GM21423 (cell line): ENCODE measurements around the gene MYH14.

ENCODE experiments used
- ATAC-seq: cut with Tn5 transposase; IDR thresholded peaks from one replicate; pipeline ENCODE4 v1.9.1; 2021; ENCODE audit warnings: mild to moderate bottlenecking, moderate library complexity; ENCODE audit not compliant: unreplicated experiment

MYH14 gene

DNA sequence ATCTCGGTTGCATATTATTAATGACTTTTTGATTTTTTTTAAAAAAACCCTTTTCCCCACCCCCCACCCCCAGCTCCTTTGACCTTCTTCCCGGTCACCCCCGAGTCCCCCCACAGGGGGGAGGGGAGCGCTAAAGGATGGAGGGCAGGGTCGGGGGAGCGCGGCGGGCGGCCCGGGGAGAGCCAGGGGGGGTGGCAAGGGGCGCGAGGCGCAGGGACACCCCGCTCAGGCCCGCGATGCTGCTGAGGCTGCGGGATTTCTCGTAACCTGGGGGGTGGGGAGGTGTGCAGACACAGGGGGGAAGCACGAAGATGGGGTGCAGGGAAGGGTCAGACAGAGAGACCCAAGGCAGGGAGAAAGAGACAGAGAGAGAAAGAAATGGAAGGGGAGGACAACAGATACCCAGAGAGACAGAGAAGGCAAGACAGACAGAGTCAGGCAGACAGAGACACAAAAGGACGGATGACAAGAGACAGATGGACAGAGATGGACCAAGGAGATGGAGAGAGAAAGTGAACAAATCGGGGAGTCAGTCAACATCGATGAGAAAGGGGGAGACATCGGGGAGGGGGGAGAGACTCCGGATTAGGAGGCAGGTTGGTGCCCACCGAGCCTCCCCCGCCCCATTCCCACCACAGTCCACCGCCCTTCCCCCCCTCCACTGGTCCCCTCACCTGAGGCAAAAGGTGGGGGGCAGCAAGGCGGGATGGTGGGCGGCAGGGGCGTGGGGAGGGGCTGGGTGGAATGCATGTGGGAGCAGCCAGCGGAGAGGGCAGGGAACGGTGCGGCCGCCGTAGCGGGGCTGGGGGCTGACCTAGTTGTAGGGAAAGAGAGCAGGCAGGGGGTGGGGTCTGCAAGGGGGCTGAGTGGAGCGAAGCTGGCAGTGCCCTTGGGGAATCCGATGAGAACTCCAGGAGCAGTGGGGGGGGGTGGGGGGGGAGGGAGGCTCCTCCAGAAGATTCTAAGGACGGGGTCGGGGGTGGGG lies 111.6 kb downstream of the MYH14 start:
- ATAC-seq = no peak

DNA sequence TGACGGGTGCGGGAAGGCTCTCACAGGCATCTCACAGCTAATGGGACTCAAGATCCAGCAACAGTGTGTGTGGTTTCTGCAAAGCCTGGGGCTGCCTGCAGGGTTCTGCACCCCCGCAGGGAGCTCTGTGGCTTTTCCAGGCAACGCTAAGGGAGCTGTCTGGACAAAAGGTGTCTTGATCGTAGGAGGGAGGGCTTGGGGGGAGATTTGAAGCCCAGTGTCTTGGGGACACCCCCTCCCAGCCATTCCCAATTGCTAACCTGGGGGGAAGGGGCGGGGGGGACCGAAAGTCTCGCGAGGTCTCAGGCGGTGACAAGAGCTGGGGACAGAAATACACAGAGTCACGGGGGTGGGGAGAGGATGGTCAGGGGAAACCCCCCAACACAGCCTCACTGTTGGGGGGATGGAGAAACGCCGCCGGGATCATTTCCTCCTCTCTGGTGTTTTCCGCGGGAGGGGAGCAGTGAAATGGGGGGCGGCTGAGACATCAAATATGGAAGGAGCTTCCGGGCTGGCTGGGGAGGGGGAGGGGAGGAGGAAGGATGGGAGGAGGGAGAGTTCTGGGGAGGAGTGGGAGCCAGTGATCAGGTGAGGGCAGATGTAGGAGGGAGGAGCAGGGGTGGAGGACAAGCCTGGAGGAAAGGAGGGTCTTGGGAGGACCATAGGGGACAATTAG lies 112.5 kb downstream of the MYH14 start:
- no peak for ATAC-seq

DNA sequence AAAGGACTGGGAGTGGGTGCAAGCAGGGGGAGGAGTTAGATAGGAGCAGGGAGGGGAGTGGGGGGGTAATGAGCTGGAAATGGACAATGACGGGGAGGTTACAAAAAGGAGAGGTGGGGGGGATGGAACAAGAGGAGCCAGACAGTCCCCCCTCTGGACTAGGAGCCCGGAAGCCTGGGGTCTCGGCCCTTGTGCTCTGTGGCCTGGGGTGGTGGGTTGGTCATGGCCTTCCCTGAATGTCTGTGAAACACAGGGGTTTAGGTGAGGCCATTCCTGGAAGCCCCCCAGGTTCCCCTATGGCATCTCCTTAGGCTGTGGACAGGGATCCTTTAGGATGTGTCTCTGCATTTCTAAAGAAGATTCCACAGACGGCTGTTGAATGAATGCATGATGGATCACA lies 113.7 kb downstream of the MYH14 start:
- ATAC-seq = no peak

GRCh38 chr19:50318438-50318837 lies 115.0 kb downstream of the MYH14 start:
- no peak for ATAC-seq

- ATAC-seq = no peak
These were observed 115.7 kb downstream of the MYH14 start for GRCh38 chr19:50319156-50319555.

GRCh38 chr19:50320051-50320450 lies 116.6 kb downstream of the MYH14 start:
- ATAC-seq = no peak

GRCh38 chr19:50320596-50320995 lies 117.2 kb downstream of the MYH14 start:
- ATAC-seq = no peak

- no peak for ATAC-seq
These were observed 118.4 kb downstream of the MYH14 start for GRCh38 chr19:50321831-50322230.

DNA sequence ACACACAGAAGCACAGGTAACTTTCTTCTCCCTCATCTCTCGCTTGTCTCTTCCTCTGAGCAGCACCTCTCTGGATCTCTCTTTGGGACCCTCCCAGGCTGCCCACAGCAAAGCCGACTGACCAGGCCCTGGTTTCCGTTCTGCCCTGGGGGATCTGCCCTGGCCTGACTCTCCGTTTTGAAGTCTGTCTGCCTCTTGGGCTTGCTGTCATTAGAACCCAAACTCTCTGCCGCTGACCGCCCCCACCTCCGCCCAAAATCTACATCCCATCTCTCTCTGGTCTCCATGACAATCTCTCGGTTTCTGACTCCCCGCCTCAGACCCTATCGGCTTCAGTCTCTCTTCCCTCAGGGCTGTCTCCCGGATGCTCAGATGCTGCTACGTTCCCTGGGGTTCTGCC lies 118.8 kb downstream of the MYH14 start:
- ATAC-seq = no peak

- no peak for ATAC-seq
These were observed 119.7 kb downstream of the MYH14 start for GRCh38 chr19:50322931-50323781.

- ATAC-seq = no peak
These were observed 120.3 kb downstream of the MYH14 start for GRCh38 chr19:50323782-50324133.

DNA sequence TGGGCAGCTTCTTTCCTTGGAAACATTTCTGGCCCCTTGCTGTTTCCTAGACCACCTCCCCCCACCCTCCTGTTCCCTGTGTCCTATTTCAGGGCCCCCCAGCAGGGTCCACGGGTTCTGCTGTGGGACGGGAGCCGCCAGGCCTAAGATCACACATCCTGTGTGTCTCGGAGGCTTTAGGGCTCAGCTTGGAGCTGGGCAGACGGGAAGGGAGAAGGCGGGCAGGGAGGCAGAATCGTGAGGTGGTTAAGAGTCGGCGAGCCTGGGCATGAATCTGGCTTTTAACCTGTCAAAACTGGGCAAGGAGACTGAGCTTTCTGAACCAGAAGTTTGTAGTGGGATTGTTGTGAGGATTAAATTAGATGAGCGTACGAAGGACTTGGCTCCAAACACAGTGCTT lies 120.9 kb downstream of the MYH14 start:
- no peak for ATAC-seq

DNA sequence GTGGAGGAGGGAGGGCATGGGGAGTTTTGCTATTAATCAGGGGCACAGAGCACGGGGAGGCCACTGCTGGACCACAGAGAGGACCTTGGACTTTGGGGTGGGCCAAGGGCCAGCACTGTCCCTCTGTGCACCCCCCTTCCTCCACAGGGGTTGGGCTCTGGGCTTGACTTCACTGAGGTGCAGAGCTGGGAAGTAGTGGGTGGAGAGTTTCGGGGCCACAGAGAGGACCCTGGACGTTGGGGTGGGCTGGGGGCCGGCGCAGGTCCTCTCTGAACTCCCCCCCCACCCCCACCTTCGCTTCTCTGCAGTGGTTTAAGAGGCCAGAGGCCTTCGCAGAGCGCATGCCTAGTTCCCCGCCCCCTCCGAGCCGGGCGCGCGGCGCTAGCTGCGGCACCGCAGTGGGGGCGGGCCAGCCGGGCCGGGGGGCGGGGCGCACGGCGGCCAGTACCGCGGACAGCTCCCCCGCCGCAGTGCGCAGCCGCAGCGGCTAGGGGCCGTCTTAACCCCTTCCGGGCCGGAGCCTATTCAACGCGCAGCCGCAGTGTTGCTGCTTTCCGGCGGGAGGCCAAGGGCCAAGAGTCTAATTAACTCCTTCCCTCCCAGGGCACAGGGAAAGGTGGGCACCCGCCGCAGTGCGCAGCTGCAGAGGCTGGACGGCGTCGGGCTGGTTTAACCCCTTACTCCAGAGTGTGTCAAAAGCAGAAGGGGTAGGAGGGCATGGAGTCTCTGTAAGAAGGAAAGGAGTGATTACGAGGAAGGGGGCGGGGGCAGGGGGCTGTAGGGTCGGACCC lies 122.1 kb downstream of the MYH14 start:
- ATAC-seq = no peak

DNA sequence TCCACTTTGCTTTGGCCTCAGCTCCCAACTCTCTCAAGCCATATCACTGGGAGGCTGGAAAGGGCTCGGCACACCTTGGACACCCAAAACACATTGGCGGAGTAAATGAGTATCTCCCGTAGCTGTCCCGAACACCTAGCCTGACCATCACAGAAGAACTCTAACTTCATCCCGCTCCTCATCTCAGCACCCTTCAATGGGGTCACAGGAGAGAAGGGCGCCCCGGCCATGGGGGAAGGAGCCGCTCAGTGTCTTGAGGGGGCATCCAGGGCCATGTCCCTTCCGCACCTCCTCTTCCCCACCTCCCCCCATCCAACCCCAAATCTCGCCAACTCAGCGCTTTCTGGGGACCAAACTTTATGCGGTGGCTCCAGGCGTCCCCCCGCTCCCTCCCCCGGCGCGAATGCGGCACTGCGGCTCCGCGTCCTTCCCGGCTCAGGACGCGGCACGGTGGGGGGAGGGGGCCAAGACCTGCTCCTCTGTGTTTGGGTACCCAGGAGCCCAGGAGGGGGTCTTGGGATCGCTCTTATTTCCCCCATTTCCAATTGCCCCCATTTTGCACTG lies 122.8 kb downstream of the MYH14 start:
- ATAC-seq = no peak

- no peak for ATAC-seq
These were observed 123.6 kb downstream of the MYH14 start for GRCh38 chr19:50327013-50327412.

GRCh38 chr19:50327461-50328223 lies 124.2 kb downstream of the MYH14 start:
- no peak for ATAC-seq

DNA sequence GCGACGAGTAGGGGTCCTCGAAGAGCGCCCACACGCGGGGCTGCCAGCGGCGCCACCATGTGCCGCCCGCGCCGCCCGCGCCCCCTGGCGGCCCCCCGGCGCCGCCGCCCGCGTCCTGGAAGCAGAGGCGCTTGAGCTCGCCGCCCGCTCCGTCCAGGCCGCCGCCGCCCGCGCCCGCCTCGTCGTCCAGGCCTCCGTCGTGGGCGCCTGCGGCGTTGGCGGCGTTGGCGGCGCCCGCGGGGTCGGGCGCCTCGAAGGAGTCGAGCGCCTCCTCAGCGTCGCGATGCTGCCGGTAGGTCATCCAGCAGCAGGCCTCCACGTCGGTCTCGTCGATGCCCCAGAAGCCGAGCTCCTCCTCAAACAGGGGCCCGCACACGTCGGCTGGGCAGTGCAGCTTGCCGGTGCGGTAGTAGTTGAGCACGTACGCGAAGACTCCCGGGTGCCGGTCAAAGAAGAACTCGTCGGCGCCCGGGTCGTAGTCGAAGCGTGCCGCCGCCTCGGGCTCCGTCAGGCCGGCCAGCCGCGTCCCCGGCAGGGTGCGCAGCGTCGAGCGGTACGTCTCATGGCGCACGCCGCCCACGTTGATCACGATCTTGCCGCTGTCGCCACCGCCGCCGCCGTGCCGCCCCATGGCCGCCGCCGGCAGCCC lies 124.9 kb downstream of the MYH14 start:
- ATAC-seq = no peak

DNA sequence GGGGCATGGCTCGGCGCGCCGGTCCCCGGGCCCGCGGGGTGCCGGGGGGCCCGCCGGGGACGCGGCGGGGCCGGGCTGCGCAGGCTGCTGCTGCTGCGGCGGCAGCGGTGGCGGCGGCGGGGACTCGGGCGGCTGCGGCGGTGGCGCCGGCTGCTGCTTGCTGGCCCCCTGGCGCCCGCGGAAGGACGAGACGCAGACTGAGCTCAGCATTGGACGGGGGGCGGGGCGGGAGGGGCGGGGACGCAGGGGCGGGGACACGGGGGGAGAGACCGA lies 125.4 kb downstream of the MYH14 start:
- ATAC-seq = peak; percentile 10
